ENCODE data around the gene LGI4.
"Not testable (repeated sequence)": the region's sequence is repeated elsewhere in the genome, so short reads cannot be mapped to it uniquely, and the experiment has no call there.

The LGI4 gene

DNA sequence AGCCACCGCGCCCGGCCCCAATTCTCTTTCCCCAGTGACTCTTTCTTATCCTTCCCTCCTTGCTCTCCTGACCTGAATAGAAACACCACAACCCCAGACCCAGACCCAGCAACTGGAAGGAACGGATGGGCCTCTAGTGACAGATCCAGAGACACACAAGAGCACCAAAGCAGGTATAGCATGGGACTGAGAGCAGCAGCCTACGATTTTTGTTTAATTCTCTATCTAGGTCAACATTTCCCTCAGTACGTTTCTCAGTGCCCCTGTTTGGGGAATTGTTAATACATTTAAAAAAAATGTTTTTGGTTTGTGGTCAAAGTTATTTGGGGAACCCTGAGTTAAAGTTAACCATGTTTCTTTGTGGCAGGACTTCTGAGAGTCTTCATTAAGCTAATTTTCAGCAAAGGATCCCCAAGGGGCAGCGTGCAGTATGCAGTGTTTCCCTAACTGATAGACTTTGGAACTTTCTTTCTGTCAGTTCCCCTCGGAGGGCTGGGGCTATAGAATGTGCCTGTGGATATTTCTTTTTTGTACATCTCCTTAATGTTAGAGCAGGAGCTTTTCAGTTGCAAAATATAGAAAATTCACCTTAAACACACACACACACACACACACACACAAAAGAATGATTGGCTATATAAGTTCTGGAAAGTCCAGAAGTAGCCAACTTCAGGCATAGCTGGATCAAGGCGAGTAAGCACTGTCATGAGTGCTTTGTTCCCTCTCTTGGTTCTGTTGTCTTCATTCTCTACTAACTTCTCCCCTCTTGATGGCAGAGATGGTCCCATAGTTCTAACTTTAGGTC lies 26.0 kb upstream of the LGI4 start:
- no peak for DNase-seq

DNA sequence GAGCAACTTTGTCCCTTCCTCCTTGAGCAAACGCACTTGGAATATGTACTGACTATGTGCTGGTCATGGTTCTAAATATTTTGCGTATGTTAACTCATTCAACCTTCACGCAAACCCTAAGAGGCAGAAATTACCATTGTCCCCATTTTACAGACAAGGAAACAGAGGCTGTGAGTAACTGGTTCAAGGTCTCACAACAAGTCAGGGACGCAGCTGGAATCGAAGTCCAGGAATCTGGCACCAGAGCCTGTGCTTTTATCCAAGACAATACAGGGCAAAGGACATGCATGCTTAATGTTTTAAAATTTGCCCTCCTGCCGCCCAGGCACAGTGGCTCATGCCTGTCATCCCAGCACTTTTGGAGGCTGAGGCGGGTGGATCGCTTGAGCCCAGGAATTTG lies 24.7 kb upstream of the LGI4 start:
- DNase-seq = no peak

DNA sequence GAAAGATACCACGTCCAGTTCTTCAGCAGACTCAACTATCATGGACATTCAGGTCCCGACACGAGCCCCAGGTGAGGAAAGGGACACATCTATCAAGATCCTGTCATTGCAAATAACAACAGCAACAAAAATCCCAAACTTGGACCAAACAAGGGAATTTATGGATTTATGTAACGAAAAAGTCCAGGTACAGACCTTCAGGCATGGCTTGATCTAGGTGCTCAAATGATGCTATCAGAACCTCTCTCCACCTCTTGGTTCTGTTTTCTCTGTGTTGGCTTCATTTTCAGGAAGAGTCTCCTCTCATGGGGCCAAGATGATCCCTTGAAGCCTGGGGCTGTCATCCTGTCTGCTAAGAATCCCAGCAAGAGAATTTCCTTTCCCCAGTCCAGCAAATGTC lies 22.6 kb upstream of the LGI4 start:
- no peak for DNase-seq

DNA sequence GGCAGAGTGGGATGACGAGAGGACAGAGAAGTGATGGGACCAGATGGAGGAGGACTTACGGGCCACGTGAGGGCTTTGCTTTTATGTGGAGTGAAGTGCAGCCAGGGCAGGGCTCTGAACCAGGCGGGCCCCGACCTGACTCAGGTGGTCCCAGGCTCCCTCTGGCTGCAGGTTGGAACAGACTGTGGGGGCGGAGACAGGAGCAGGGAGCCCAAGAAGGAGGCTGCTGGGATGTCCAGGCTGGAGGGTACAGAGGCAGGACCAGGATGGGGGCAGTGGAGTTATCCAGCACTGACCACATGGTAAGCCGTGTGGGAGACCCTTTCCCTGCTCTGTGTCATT lies 21.8 kb upstream of the LGI4 start:
- DNase-seq = no peak

DNA sequence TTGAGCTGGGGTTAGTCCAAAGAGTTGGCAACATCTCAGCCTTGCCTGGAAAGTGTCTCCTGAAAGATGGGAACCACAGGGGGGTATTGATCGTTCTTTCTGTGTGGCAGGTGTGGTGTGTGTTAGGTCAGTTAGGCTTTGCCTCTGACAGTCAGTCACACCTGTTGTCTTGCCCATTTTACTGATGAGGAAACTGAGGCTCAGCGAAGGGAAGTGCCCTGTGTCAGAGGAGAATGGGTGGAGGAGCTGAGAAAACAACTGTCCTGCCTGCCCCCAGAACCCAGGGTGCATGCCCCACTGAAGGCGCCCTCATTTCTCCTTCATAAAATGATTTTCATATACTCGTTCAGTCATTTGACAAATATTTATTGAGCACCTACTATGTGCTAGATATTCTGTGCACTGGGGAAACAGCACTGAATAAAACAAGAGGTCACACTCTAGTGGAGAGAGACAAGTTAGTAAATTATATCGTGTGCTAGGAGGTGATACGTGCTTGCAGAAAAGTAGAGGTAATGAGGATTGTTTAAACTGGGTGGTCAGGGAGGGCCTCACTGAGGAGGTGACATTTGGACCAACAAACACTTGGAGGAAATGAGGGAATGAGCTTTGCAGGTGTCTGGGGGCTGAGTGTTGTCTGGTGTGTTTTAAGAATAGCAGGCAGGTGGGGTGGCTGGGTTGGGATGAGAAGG lies 21.3 kb upstream of the LGI4 start:
- DNase-seq = no peak

DNA sequence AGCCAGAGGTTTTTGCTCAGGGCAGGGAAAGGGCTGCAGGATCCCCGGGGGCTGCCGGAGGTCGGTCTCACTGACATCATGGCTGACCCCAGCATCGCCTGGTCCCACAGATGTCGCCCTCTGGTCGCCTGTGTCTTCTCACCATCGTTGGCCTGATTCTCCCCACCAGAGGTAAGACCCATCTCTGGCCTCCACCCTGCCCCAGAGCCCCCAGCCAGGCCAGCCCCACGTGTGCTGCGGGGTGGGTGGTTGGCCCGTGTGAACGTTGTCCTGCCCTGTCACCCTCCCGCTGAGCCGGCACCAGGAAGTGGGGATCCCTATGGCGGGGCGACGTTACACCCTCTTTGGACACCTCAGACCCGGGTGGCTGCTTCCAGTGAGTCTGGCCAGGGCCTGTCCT lies 20.6 kb upstream of the LGI4 start:
- no peak for DNase-seq

DNA sequence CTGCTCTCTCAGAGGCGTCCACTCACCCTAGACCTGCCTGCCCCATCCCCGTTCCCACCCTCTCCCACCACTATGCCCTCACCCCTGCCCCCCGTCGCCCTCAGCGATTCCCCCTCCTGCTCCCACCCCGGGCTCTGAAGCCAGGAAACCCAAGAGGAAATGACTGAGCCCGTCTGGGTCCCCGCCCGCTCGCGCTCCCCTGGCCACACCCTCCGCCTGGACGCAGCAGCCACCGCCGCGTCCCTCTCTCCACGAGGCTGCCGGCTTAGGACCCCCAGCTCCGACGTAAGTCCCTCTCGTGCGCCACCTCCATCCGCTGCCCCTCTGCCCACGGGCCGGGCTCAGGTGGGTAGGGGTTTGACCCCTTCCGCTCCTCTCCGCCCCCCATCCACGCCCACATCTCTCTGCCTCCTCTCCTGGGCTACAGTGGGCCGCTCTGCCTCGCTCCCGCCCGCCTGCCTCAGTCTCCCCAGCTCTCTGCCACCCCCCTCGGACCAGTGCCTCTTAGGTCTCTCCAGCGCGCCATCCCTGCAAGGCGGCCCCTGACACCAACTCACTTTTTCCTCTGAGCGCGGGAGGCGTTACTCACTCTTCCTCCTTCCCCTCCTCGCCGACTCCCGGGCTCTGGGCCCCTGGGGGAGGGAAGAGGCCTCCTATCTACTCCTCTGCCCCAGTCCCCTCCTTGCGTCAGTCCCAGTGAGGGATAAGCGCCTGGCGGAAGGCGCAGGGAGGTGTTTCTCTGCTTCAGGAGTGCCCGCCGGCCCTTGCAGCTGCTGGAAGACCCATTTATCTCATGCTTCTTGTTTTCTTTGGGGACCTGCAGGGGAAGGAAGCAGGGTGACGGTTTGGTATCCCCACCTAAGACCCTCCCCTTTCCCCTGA lies 19.9 kb upstream of the LGI4 start, which contains the start of gene FXYD5:
FXYD5 (plus strand) TSS at position 211 of the 882 bp plus-strand sequence. CDS start 816 bp downstream, outside the sequence.
- DNase-seq = peak; percentile 84

DNA sequence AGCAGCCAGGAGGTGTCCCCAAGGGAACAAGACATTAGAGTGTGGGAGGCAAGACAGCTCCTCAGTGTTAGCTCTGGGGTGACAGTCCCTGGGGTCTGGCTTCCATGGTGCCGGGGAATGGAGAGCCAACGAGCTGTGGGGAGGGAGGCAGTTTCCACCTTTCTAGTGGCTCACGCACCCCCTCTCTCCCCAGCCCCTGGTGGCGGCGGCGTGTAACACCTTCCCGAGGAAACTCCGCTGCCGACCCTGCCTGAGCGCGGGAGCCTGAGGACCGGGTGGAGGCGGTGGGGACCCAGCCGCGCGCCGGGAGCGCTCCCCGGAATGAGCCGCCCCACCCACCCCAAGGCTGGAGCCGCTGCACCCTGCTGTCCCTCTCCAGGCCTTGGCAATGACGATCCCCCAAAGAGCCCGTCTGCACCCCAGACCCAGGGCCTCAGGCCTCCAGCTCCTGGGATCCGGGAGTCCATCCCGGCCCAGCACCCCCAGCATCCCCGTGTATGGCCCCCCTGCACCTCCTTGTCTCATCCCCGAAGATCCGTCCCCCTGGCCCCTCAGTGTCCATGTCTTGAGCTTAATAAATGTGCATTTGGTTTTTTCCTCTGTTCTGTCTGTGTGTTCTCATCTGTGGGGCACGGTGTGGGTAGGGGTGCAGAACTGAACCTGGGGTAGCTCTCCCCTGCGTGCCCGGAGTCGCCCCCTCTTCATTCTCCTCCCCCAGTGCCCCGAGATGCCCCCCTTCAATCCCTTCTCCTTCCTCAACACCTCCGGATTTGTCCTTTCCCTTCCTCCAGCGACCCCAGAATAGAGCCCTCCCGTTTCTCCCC lies 19.1 kb upstream of the LGI4 start:
- DNase-seq = peak; percentile 58

DNA sequence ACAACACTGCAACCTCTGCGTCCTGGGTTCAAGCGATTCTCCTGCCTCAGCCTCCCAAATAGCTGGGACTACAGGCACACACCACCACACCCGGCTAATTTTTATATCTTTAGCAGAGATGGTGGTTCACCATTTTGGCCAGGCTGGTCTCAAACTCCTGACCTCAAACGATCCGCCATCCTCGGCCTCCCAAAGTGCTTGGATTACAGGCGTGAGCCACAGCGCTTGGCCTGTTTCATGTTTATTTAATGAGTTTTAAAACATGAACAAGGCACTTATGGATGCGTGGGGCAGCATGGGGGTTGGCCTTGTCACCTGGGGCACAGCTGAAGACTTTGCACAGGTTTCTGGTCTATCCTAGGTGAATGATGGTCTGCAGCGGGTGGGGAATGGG lies 18.3 kb upstream of the LGI4 start:
- DNase-seq = not testable (repeated sequence)

DNA sequence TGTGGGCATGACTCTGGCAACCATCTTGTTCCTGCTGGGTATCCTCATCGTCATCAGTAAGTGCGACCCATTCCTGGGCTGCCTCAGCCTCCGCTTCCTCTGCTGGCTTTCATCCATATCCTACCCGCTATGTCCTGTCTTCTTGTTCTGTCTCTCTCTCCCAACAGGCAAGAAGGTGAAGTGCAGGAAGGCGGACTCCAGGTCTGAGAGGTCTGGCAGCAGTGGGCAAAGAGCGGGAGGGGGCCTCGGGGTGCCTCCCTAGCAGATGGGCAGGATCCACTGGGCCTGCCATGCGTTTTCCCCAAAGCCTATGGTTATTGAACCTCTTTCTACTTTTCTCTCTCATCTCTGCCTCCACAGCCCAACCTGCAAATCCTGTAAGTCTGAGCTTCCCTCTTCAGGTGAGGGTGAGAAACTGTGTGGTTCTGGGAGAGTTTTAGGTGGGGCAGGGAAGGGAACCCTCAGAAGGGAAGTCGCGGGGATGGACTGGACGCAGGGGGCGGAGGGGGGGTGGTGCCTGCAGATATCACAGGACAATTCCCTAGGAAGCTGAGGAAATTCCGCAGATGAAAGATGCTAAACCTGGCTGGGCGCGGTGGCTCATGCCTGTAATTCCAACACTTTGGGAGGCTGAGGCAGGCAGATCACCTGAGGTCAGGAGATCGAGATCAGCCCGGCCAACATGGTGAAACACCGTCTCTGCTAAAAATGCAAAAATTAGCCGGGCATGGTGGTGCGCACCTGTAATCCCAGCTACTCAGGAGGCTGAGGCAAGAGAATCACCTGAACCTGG lies 16.6 kb upstream of the LGI4 start:
- DNase-seq = no peak

DNA sequence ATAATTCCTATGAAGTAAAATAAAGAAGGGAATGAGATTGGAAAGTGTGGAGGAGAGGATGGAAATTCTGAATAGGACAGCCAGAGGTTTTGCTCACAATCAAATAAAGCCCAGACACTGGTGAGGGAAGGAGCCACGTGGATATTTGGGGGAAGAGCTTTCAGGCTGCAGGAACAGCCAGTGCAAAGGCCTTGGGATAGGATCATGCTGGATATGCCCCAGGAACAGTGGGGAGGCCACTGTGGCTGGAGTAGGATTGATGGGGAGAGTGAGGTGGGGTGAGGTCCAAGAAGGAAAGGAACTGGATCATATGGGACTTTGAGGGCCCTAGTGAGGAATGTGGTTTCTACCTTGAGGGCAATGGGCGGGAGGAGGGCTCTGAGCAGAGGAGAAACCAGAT lies 15.6 kb upstream of the LGI4 start:
- no peak for DNase-seq

DNA sequence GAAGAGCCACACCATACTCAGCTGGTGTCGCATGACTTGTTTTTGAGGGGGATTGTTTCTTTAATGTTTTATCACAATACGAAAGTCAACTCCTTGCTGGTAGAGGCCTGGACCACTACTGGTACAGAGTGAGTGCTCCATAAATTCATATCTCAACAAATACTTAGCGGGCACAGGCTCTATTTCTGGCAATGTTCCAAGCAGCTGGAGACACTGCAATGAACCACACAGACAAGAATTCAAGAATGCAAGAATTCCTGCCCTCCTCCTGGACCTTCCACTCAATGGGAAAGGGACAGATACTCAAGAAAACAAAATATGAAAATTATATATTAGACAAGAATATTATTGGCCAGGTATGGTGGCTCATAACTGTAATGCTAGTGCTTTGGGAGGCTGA lies 14.6 kb upstream of the LGI4 start:
- DNase-seq = no peak

DNA sequence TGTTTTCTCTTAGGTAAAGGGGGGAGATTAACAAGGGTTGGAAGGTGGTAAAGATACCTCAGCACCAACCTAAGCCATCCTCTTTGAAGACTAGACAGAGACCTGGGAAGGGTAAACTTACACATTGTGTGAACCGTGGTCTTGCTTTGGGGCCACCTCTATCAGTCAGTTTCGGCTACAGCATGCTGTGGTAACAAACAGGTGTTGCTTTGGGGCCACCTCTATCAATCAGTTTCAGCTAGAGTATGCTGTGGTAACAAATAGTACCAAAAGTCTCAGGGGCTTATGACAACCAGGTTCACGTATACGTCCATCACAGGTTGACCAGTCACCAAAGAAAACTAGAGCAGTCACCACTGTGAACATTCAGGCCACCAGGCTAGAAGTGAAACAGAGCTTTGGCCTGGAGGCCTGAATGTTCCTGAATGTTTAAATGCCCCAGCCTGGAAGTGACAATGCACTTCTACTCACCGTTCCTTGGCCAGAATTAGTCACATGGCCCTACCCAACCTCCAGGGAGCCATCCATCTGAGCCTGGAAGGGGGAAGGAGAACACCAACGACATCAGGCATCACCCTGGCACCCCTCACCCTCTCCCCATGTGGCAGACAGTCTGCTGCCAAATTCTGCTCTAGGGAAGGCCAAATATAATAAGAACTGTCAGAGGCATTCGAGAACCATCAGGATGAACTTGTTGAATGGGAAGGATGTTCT lies 12.0 kb upstream of the LGI4 start:
- DNase-seq = no peak

DNA sequence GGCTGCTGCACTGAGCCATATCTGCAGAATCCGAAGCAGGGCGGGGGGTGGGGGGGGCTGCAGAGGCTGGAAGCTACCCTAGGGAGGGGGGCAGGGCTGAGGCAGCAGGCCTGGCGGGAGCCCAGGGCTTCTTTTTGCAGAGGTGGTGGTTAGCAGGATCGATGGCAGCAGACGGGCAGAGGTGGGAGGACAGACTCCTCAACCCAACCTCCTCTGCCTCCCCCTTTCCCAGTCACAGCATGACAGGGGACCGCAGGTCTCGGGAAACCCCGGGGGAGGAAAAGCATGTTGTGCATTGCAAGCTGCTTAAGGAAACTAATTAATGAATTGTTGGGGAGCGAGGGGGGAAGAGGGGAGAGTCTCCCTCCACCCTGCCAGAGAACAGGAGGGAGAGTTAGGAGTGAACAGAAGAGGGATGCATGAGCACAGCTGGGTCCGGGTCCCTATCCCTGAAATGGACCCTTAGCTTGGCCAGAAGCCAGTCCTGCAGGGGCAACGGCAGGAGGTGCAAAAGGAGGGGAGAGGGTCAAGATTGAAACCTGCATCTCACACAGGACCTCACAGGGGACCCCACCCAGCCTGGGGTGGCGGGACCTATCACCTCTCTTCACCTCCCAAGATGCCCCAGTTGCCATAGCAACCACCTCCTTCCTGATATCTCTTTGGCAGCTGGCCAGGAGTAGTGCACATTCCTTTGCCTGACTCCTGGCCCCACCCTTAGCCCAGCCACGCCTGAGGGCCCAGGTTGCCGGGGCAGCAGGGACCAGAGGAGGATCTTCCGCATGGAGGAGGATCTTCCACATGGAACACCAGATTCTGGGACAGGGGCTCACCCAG lies 10.0 kb upstream of the LGI4 start:
- peak; percentile 72 for DNase-seq

DNA sequence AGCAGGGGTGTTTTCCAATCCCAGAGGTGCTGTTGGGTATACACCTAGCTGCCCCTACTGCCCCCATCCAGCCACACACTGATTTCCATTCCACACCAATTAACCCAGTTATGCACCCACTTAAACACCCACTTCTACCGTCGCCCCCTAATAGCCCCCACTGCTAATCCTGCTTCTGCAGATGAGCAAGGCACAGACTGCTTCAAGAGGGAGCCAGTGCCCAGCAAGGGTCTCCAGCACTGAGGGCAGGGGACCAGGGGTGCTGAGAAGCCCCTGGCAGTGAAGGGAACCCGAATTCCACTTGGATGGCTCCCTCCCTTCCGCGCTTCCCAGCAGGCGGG lies 9.4 kb upstream of the LGI4 start:
- DNase-seq = no peak

DNA sequence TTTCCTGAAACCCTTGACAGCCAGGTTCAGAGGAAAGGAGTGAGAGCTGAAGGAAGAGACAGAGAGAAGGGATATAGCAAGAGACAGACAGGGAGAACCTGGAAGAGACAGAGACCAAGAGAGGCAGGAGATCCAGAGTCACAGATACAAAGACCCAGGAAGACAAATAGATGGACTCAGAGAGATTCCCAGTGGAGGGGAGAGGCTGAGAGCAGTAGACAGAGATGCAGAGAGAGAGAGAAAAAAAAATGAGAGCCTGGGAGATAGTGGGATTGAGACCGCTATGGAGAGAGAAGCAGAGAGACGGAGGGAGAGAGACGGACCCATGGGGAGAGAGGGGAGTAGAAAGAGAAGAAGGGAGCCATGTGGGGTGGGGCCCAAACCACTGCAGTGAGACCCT lies 9.0 kb upstream of the LGI4 start:
- DNase-seq = no peak

DNA sequence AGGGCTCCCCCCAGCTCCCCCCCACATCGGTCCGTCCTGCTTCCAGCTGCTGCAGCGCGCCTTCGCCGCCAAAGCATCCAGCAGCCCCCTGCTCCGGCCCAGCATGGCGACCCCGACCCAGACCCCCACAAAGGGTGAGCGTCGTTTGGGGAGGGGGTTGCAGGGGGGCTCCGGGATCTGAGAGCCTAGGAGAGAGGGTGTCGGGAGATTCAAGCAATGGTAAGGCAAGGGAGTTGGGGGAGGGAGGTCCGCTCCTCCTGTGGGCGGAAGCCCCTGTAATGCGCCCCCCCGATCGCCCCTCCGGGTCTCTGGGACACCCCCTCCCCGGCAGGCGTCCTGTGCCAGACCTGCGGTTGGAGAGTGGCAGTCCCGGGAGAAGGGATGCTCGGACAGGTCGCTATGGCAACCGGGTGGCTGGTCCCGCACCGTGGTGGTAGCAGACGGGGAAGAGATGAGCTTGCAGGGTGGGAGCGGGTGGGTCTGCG lies 8.4 kb upstream of the LGI4 start, which contains the start of gene FXYD7:
FXYD7 (plus strand) TSS at position 25 of the 485 bp plus-strand sequence; CDS start at position 104, 79 bp downstream.
- DNase-seq = no peak

DNA sequence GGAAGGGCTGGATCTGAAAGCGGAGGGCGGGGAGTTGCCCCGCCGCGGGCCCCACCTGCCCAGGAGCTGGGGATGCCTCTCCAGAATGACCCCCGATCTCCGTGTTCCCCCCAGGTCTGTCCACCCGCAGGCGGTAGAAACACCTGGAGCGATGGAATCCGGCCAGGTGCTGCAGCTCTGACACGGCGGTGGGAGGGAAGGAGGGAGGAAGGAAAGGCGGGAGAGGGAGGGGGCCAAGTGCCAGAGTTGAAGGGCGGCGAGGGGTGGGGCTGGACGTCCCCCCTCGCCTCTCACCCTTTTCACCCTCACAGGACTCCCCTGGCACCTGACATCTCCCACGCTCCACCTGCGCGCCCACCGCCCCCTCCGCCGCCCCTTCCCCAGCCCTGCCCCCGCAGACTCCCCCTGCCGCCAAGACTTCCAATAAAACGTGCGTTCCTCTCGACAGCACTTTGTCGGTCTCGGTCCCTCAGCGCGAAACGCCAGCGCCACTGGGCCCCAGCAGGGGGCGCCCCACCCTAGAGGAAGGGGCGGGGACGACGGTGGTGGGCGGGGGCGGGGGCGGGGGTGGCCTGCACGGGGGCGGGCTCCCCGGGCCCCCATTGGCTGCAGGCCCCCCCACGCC lies 7.9 kb upstream of the LGI4 start:
- DNase-seq = peak; percentile 49

DNA sequence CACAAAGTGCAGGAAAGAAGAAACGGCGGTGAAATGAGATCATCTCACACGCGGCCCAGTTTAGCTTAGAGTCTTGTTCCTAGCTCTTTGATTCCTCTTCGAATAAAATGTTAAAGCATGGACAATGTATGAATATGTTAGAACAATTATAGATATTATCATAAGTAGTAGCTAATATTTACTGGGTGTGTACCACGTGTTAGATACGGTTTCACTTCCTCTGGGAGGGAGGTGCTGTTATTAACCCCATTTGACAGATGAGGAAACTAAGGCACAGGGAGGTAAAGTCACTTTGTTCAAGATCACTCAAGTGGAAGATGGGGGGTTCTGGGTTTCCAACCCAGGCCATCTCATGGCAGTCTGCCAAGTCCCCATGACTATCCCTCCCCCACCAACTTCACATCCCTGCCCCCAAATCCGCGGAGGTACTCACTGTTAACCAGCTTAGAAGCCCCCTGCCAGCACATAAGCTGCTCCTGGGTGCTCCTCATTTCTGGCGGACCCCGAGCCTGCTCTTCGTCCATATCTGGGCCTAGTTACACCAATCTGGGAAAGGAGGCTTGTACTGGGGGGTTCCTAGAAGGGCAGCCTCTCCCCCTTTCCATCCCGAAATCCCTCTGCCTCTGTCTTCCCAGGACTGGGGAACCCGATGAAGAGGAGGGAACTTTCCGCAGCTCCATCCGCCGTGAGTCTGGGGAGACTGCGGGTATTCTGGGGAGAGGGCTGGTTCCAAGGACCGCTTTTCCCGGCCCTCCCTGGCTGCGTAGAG lies 7.2 kb upstream of the LGI4 start:
- peak; percentile 62 for DNase-seq
